ENCODE results near the gene RUVBL1.

DNA sequence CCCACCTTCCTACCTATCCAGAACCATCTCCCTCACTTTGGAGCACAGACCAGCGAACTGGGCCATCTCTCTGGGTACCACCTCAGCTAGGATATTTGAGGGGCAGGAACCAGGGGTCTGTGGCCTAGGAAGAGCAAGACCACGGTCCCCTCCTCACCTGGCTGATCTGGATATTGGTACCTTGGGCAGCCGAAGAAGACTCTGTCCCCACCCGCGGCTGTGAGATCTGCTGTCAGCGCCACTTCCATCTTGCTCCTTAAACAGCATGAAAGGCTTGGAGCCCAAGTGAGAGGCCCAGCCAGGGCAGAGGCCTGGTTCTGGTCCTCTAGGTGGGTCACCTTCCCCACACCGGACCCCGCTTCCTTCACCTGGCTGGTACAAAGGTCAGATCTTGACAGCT is 44.7 kb downstream of the RUVBL1 start:
- TF ChIP-seq, protein P1, sequence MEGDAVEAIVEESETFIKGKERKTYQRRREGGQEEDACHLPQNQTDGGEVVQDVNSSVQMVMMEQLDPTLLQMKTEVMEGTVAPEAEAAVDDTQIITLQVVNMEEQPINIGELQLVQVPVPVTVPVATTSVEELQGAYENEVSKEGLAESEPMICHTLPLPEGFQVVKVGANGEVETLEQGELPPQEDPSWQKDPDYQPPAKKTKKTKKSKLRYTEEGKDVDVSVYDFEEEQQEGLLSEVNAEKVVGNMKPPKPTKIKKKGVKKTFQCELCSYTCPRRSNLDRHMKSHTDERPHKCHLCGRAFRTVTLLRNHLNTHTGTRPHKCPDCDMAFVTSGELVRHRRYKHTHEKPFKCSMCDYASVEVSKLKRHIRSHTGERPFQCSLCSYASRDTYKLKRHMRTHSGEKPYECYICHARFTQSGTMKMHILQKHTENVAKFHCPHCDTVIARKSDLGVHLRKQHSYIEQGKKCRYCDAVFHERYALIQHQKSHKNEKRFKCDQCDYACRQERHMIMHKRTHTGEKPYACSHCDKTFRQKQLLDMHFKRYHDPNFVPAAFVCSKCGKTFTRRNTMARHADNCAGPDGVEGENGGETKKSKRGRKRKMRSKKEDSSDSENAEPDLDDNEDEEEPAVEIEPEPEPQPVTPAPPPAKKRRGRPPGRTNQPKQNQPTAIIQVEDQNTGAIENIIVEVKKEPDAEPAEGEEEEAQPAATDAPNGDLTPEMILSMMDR (IDR thresholded peaks at IDR 0.05 in 4 of 5, conservative IDR thresholded peaks at IDR 0.05 in 1 of 5) = no peak
- TF ChIP-seq POLR2A (IDR thresholded peaks at IDR 0.05) = no peak

Measured in gastrocnemius medialis (tissue), 4 donors.